K562 (cell line): ENCODE data around the gene NYAP1. TPM values are rescaled to one million over a fixed set of nuclear protein-coding genes. Genes with fewer than 3 reads are reported as not detected.

Experiments
- ATF2 ChIP-seq: sonication (generic); formaldehyde crosslinking; IDR thresholded peaks from 2 replicates; pipeline ENCODE4 v1.8.1; 2022; ENCODE audit warnings: missing genetic modification reagents
- BRF2 ChIP-seq: IDR thresholded peaks from 3 replicates; pipeline ENCODE4 v1.6.1; 2011; ENCODE audit warnings: borderline replicate concordance, mild to moderate bottlenecking; ENCODE audit not compliant: insufficient read length, insufficient read depth
- CC2D1A ChIP-seq: fragments of 450-650 bp; IDR thresholded peaks from 2 replicates; pipeline ENCODE4 v1.6.1; 2017; ENCODE audit warnings: mild to moderate bottlenecking
- CTBP1 ChIP-seq: fragments of 450-650 bp; IDR thresholded peaks from 2 replicates; pipeline ENCODE4 v1.6.1; 2016; ENCODE audit warnings: borderline replicate concordance
- FOSL1 ChIP-seq: fragments of 200-800 bp; sonication (Bioruptor generic); conservative IDR thresholded peaks from 2 replicates; pipeline ENCODE4 v1.6.1; 2016; ENCODE audit warnings: missing genetic modification characterization, missing compliant biosample characterization
- GATAD2A ChIP-seq: fragments of 450-650 bp; IDR thresholded peaks from 2 replicates; pipeline ENCODE4 v1.6.1; 2017
- GMEB1 ChIP-seq: fragments of 250-450 bp; sonication (Bioruptor Pico); IDR thresholded peaks from 2 replicates; pipeline ENCODE4 v1.4.0; 2020; ENCODE audit warnings: mild to moderate bottlenecking
- HDAC8 ChIP-seq: fragments of 450-650 bp; IDR thresholded peaks from 2 replicates; pipeline ENCODE4 v1.6.1; 2016; ENCODE audit warnings: mild to moderate bottlenecking, missing genetic modification characterization, moderate library complexity, missing compliant biosample characterization
- NCOA6 ChIP-seq: fragments of 450-650 bp; IDR thresholded peaks from 2 replicates; pipeline ENCODE4 v1.6.1; 2017; ENCODE audit warnings: mild to moderate bottlenecking
- NCOR1 ChIP-seq: fragments of 450-650 bp; IDR thresholded peaks from 2 replicates; pipeline ENCODE4 v1.6.1; 2016; ENCODE audit warnings: mild to moderate bottlenecking, moderate library complexity
- SIN3B ChIP-seq: fragments of 450-650 bp; IDR thresholded peaks from 2 replicates; pipeline ENCODE4 v1.6.1; 2017; ENCODE audit warnings: low read depth, mild to moderate bottlenecking, moderate library complexity
- USF1 ChIP-seq: sonication (generic); formaldehyde crosslinking; IDR thresholded peaks from 2 replicates; pipeline ENCODE4 v1.9.0; 2022; ENCODE audit warnings: mild to moderate bottlenecking, missing genetic modification reagents
- ZMIZ1 ChIP-seq, 2 experiments: fragments of 150-350 bp in 1 of 2; IDR thresholded peaks; 2 replicates each; pipeline ENCODE4 v1.6.1; 2012 to 2016; ENCODE audit warnings: low read depth in 2 of 2, low read length in 2 of 2, mild to moderate bottlenecking in 1 of 2, moderate library complexity in 1 of 2
- ZNF134 ChIP-seq: fragments of 250-450 bp; sonication (Bioruptor Pico); conservative IDR thresholded peaks from 2 replicates; pipeline ENCODE4 v1.4.0; 2020
- ZNF347 ChIP-seq: fragments of 450-650 bp; formaldehyde crosslinking; IDR thresholded peaks from 2 replicates; pipeline ENCODE4 v1.4.0; 2020; ENCODE audit warnings: low read depth, mild to moderate bottlenecking, moderate library complexity
- ZNF445 ChIP-seq: fragments of 250-450 bp; sonication (Bioruptor Pico); IDR thresholded peaks from 2 replicates; pipeline ENCODE4 v1.4.0; 2020; ENCODE audit warnings: low read depth, mild to moderate bottlenecking, moderate library complexity
- ZNF77 ChIP-seq: fragments of 250-450 bp; sonication (Bioruptor Pico); IDR thresholded peaks from 2 replicates; pipeline ENCODE4 v1.5.0; 2020
- polyA plus RNA-seq, 8 experiments: library from polyadenylated mRNA; depleted of rRNA in 4 of 8; stranded (reverse) in 5 of 8; unstranded in 3 of 8; fragments of >200 nt; fragmentation: Nextera tagmentation in 2 of 8; fragmentation: Illumina TruSeq in 1 of 8; extraction: Ambion mirVana in 2 of 8; extraction: Trizol in 1 of 8; gene quantifications; 2 replicates each; pipeline versions ENCODE4 v1.2.1 to v1.2.3, GENCODE V29; 2011 to 2014; ENCODE audit warnings: inconsistent platforms in 1 of 8, missing spikeins in 1 of 8
- total RNA-seq, 7 experiments: library from RNA; depleted of rRNA in 6 of 7; stranded (reverse); fragments of >200 nt in 6 of 7; fragmentation: Illumina TruSeq in 2 of 7; extraction: Trizol in 2 of 7; gene quantifications; 2 replicates each; pipeline versions ENCODE4 v1.2.1 to v1.2.3, GENCODE V29; 2011 to 2021; ENCODE audit warnings: low replicate concordance in 1 of 7

The NYAP1 gene
- total and polyA plus RNA-seq, 9 of the 15 experiments (the other 6 are each of a cell fraction or from before 2014, with no cell fraction given), result 0.11 to 0.88 (median 0.22) TPM; not detected in 2

GRCh38 chr7:100483090-100483721, 521 bp upstream of the NYAP1 start (continued):
- TF ChIP-seq CTBP1 (peak; percentile 94), NCOA6 (no peak), SIN3B (peak; percentile 84), GATAD2A (peak; percentile 96), ATF2 (CRISPR knock-in tag) (no peak), CC2D1A (no peak), GMEB1 (CRISPR knock-in tag) (peak; percentile 73), ZMIZ1 (IDR thresholded peaks at IDR 0.05; ENCODE audit: low read depth in 2 of 2, low read length in 2 of 2) (no peak), NCOR1 (no peak), HDAC8 (tag) (peak; percentile 67; the same call in 1 of the 2 replicates), FOSL1 (tag) (0 out of 2 replicates have a peak, but pooled peaks have one; percentile 41), BRF2 (no peak), ZNF77 (no peak), ZNF445 (no peak), ZNF347 (CRISPR knock-in tag) (0 out of 2 replicates have a peak, but pooled peaks have one; percentile 10), USF1 (CRISPR knock-in tag) (no peak), ZNF134 (CRISPR knock-in tag) (no peak)
